ENCODE data around the gene THAP12. TPM values are rescaled to one million over a fixed set of nuclear protein-coding genes. Genes with fewer than 3 reads are reported as not detected.

Gene THAP12
- polyA plus RNA-seq, 1 donor, result 44.1 TPM

Other genes starting within 250 kb of the THAP12 start
- gene WNT11, start 174.6 kb downstream of the THAP12 start, polyA plus RNA-seq (ENCODE audit: insufficient read length), result 22.0 TPM
- 5.0 TPM for gene GVQW3, start 191 bp upstream of the THAP12 start, polyA plus RNA-seq (ENCODE audit: insufficient read length)
- gene EMSY, start 63.9 kb upstream of the THAP12 start, polyA plus RNA-seq (ENCODE audit: insufficient read length), result 16.5 TPM

All from hindlimb muscle (tissue), 1 donor.